H9 (cell line): ENCODE measurements around the gene MYH14. TPM values are rescaled to one million over a fixed set of nuclear protein-coding genes. Genes with fewer than 3 reads are reported as not detected.

Source experiments
- DNase-seq: peaks from one replicate; pipeline ENCODE4 v3.0.0-alpha.2; 2017
- H2AFZ ChIP-seq: one replicate; pipeline ENCODE4 v1.6.1; 2013; ENCODE audit warnings: mild to moderate bottlenecking, low read length, control low read depth, moderate library complexity
- H2AK5ac ChIP-seq: 2 replicates; pipeline ENCODE4 v1.6.1; 2013; ENCODE audit warnings: low read length, control low read depth, mixed read lengths; ENCODE audit not compliant: insufficient read length
- H2BK120ac ChIP-seq: one replicate; pipeline ENCODE4 v1.6.1; 2013; ENCODE audit warnings: low read depth, mild to moderate bottlenecking, low read length, control low read depth, inconsistent platforms; ENCODE audit not compliant: poor library complexity, severe bottlenecking
- H2BK12ac ChIP-seq: 2 replicates; pipeline ENCODE4 v1.6.1; 2013; ENCODE audit warnings: low read length, control low read depth, mixed read lengths, low read depth; ENCODE audit not compliant: insufficient read length
- H2BK15ac ChIP-seq: 2 replicates; pipeline ENCODE4 v1.6.1; 2013; ENCODE audit warnings: low read depth, low read length, control low read depth
- H2BK20ac ChIP-seq: one replicate; pipeline ENCODE4 v1.6.1; 2013; ENCODE audit warnings: low read depth, mild to moderate bottlenecking, low read length, control low read depth, inconsistent platforms; ENCODE audit not compliant: poor library complexity, severe bottlenecking
- H2BK5ac ChIP-seq: 2 replicates; pipeline ENCODE4 v1.6.1; 2013; ENCODE audit warnings: low read length, control low read depth, mixed read lengths; ENCODE audit not compliant: insufficient read length
- H3K14ac ChIP-seq: 2 replicates; pipeline ENCODE4 v1.6.1; 2013; ENCODE audit warnings: low read length, control low read depth; ENCODE audit not compliant: insufficient read depth
- H3K18ac ChIP-seq: 2 replicates; pipeline ENCODE4 v1.6.1; 2013; ENCODE audit warnings: low read depth, mild to moderate bottlenecking, mixed read lengths, low read length, control low read depth; ENCODE audit not compliant: insufficient read length
- H3K23ac ChIP-seq: 2 replicates; pipeline ENCODE4 v1.6.1; 2013; ENCODE audit warnings: low read length, control low read depth, mixed read lengths, low read depth; ENCODE audit not compliant: insufficient read length
- H3K23me2 ChIP-seq: 2 replicates; pipeline ENCODE4 v1.6.1; 2013; ENCODE audit warnings: low read depth, mild to moderate bottlenecking, mixed read lengths, low read length, control low read depth; ENCODE audit not compliant: insufficient read length, poor library complexity, severe bottlenecking
- H3K27ac ChIP-seq: 2 replicates; pipeline ENCODE4 v1.5.1; 2013; ENCODE audit warnings: low read length, control low read depth, mixed read lengths, low read depth; ENCODE audit not compliant: insufficient read length
- H3K27me3 ChIP-seq: 2 replicates; pipeline ENCODE4 v1.6.1; 2013; ENCODE audit warnings: low read length, control low read depth, inconsistent platforms; ENCODE audit not compliant: insufficient read depth
- H3K4ac ChIP-seq: 2 replicates; pipeline ENCODE4 v1.6.1; 2013; ENCODE audit warnings: low read depth, mild to moderate bottlenecking, control low read depth, inconsistent platforms, low read length, moderate library complexity
- H3K4me1 ChIP-seq: 2 replicates; pipeline ENCODE4 v1.6.1; 2013; ENCODE audit warnings: low read length, control low read depth, inconsistent platforms; ENCODE audit not compliant: insufficient read depth
- H3K4me2 ChIP-seq: 2 replicates; pipeline ENCODE4 v1.6.1; 2013; ENCODE audit warnings: low read length, control low read depth, mixed read lengths; ENCODE audit not compliant: insufficient read length, insufficient read depth
- H3K56ac ChIP-seq: 2 replicates; pipeline ENCODE4 v1.6.1; 2013; ENCODE audit warnings: low read depth, mild to moderate bottlenecking, mixed read lengths, low read length, control low read depth; ENCODE audit not compliant: insufficient read length
- H3K79me1 ChIP-seq: 2 replicates; pipeline ENCODE4 v1.6.1; 2013; ENCODE audit warnings: low read depth, mild to moderate bottlenecking, moderate library complexity, low read length, control low read depth, inconsistent platforms; ENCODE audit not compliant: insufficient read depth, poor library complexity, severe bottlenecking
- H3K79me2 ChIP-seq: 2 replicates; pipeline ENCODE4 v1.6.1; 2013; ENCODE audit warnings: low read length, control low read depth, inconsistent platforms; ENCODE audit not compliant: insufficient read depth
- H3K9ac ChIP-seq: 2 replicates; pipeline ENCODE4 v1.6.1; 2013; ENCODE audit warnings: low read length, control low read depth, mixed read lengths; ENCODE audit not compliant: insufficient read length; ENCODE audit errors: extremely low read depth
- H3K9me3 ChIP-seq: one replicate; pipeline ENCODE4 v1.6.1; 2013; ENCODE audit warnings: low read depth, low read length, inconsistent platforms; ENCODE audit not compliant: control insufficient read depth
- H3T11ph ChIP-seq: one replicate; pipeline ENCODE4 v1.6.1; 2013; ENCODE audit warnings: mild to moderate bottlenecking, low read length, control low read depth, inconsistent platforms
- H4K20me1 ChIP-seq: one replicate; pipeline ENCODE4 v1.6.1; 2013; ENCODE audit not compliant: control insufficient read depth, insufficient read length, insufficient read depth
- H4K5ac ChIP-seq: 2 replicates; pipeline ENCODE4 v1.6.1; 2013; ENCODE audit warnings: low read depth, mild to moderate bottlenecking, mixed read lengths, low read length, control low read depth; ENCODE audit not compliant: insufficient read length
- H4K8ac ChIP-seq: replicated peaks from 2 replicates; pipeline ENCODE4 v1.6.1; 2013; ENCODE audit warnings: low read length, control low read depth, mixed read lengths, low read depth; ENCODE audit not compliant: insufficient read length
- H4K91ac ChIP-seq: 2 replicates; pipeline ENCODE4 v1.6.1; 2013; ENCODE audit warnings: low read depth, mild to moderate bottlenecking, moderate library complexity, mixed read lengths, low read length, control low read depth; ENCODE audit not compliant: insufficient read length
- H3K27ac Mint-ChIP-seq, 3 experiments: 2 replicates in 2 of 3; 3 replicates in 1 of 3; pipeline ENCODE4 v1.8.0; 2020 to 2021; ENCODE audit warnings: mixed read lengths in 3 of 3, mild to moderate bottlenecking in 1 of 3, moderate library complexity in 1 of 3
- H3K27me3 Mint-ChIP-seq: 2 replicates; pipeline ENCODE4 v1.8.0; 2021; ENCODE audit warnings: low read depth, mild to moderate bottlenecking, moderate library complexity, mixed read lengths
- H3K36me3 Mint-ChIP-seq, 3 experiments: 2 replicates in 2 of 3; 3 replicates in 1 of 3; pipeline ENCODE4 v1.8.0; 2020 to 2021; ENCODE audit warnings: low read depth in 3 of 3, mixed read lengths in 3 of 3; ENCODE audit not compliant: insufficient read depth in 1 of 3
- H3K4me1 Mint-ChIP-seq, 2 experiments: 2 replicates each; pipeline ENCODE4 v1.8.0; 2020; ENCODE audit warnings: mixed read lengths in 2 of 2
- H3K4me3 Mint-ChIP-seq, 2 experiments: 2 replicates in 1 of 2; 3 replicates in 1 of 2; pipeline ENCODE4 v1.8.0; 2020 to 2021; ENCODE audit warnings: mild to moderate bottlenecking in 2 of 2, mixed read lengths in 2 of 2, moderate library complexity in 1 of 2
- H3K9me3 Mint-ChIP-seq, 2 experiments: 2 replicates in 1 of 2; 3 replicates in 1 of 2; pipeline ENCODE4 v1.8.0; 2020; ENCODE audit warnings: mild to moderate bottlenecking in 2 of 2, mixed read lengths in 2 of 2, moderate library complexity in 1 of 2
- CTCF ChIP-seq: fragments of 200-600 bp; sonication (generic); conservative IDR thresholded peaks from 3 replicates; pipeline ENCODE4 v1.8.0; 2021; ENCODE audit warnings: antibody characterized with exemption, mild to moderate bottlenecking
- WGBS: extraction: QIAGEN DNeasy Blood & Tissue Kit; methylation state at CpG from one replicate; pipeline ENCODE4 v1.1.7; 2013; ENCODE audit warnings: missing lambda C conversion rate, low lambda C conversion rate, mixed read lengths; ENCODE audit not compliant: insufficient read length; ENCODE audit errors: extremely low coverage; 5-methylcytosine and 5-hydroxymethylcytosine counted together
- total RNA-seq: library from RNA; stranded (reverse); gene quantifications from 2 replicates; pipeline ENCODE4 v1.2.1, GENCODE V29; 2021

The MYH14 gene
- total RNA-seq, 1 experiment from 2014 or later: 27.7 TPM

- Mint-ChIP-seq H3K36me3 (peaks cover 26 to 58% (median 51%) of the 10 kb centered on the region in 3 experiments), H3K4me1 (no peaks in the 10 kb centered on the region), H3K9me3 (peaks cover 12 to 13% of the 10 kb centered on the region in 2 experiments), H3K4me3 (no peak overlapping the region), H3K27me3 (no peaks in the 10 kb centered on the region), H3K27ac (no peak overlapping the region; a peak in 2 of 7 replicates)
- no peak overlapping the region for H2AK5ac ChIP-seq
- H2BK12ac ChIP-seq: no peak overlapping the region
- no peak overlapping the region for H2AFZ ChIP-seq
- WGBS: no CpG with 5 or more reads among the region's 3 CpGs
- no peaks in the 10 kb centered on the region for H3K79me2 ChIP-seq
- H3K9ac ChIP-seq: no peak overlapping the region
- no peaks in the 10 kb centered on the region for H4K20me1 ChIP-seq
- H3K79me1 ChIP-seq: no peaks in the 10 kb centered on the region
- H3K14ac ChIP-seq: no peak overlapping the region
- H3K4me1 ChIP-seq: no peaks in the 10 kb centered on the region
- H3T11ph ChIP-seq: no peak overlapping the region
- no peak overlapping the region for H3K4me2 ChIP-seq
- no peak overlapping the region for H2BK20ac ChIP-seq
- H3K23me2 ChIP-seq: no peaks in the 10 kb centered on the region
- no peak for DNase-seq
- no peak overlapping the region for H2BK120ac ChIP-seq
- H3K23ac ChIP-seq: no peak overlapping the region
- H3K9me3 ChIP-seq: no peaks in the 10 kb centered on the region
- no peak overlapping the region for H3K56ac ChIP-seq
- no peak overlapping the region for H3K18ac ChIP-seq
- H4K8ac ChIP-seq: no peak overlapping the region
- no peak overlapping the region for H3K27ac ChIP-seq
- no peak overlapping the region for H2BK5ac ChIP-seq
- no peak overlapping the region for H4K91ac ChIP-seq
- no peak overlapping the region for H2BK15ac ChIP-seq
- H4K5ac ChIP-seq: no peak overlapping the region
- TF ChIP-seq CTCF: no peak
- H3K4ac ChIP-seq: no peak overlapping the region
- no peaks in the 10 kb centered on the region for H3K27me3 ChIP-seq
These were observed 77.6 kb downstream of the MYH14 start for GRCh38 chr19:50280983-50281382.
